B cell (primary cell): ENCODE results near the gene BEND2. TPM values are rescaled to one million over a fixed set of nuclear protein-coding genes. Genes with fewer than 3 reads are reported as not detected.

Experiments used
- ATAC-seq: fragments of 200-7000 bp; cut with Tn5 transposase; one replicate; pipeline ENCODE4 v1.10.0; 2021; ENCODE audit warnings: low read depth, mild to moderate bottlenecking, moderate number of reproducible peaks, moderate library complexity
- CTCF ChIA-PET: fragments of 350-600 bp; sonication (Branson Sonifier 250); formaldehyde crosslinking; loops from one replicate; lab custom pipeline; 2021; ENCODE audit warnings: antibody characterized with exemption, inconsistent platforms; lab: Charles Lee
- POLR2A ChIA-PET: fragments of 350-600 bp; sonication (Branson Sonifier 250); formaldehyde crosslinking; loops from one replicate; lab custom pipeline; 2021; ENCODE audit warnings: antibody characterized with exemption; lab: Charles Lee
- DNase-seq: peaks from one replicate; pipeline ENCODE4 v3.0.0; 2013
- H2AFZ ChIP-seq: 2 replicates; pipeline ENCODE4 v1.6.1; 2012; ENCODE audit warnings: mild to moderate bottlenecking, low read depth, low read length; ENCODE audit not compliant: insufficient read depth, poor library complexity, severe bottlenecking
- H3K27ac ChIP-seq, 2 donors: 1 replicate in 1 of 2; 2 replicates in 1 of 2; pipeline ENCODE4 v1.5.1; 2012 to 2013; ENCODE audit warnings: low read length in 2 of 2, mild to moderate bottlenecking in 2 of 2, moderate library complexity in 1 of 2
- H3K27me3 ChIP-seq, 4 experiments: fragments of 200-600 bp in 1 of 4; sonication (generic) in 1 of 4; replicated peaks in 1 of 4; 1 replicate in 2 of 4; 2 replicates in 2 of 4; pipeline versions ENCODE4 v1.6.1 to v1.7.0; 2013 to 2016; ENCODE audit warnings: low read length in 3 of 4, mild to moderate bottlenecking in 2 of 4, mixed read lengths in 1 of 4, moderate library complexity in 1 of 4; ENCODE audit not compliant: insufficient read depth in 4 of 4, control insufficient read depth in 3 of 4; ENCODE audit errors: control extremely low read depth in 1 of 4
- H3K36me3 ChIP-seq, 2 experiments: replicated peaks in 1 of 2; 1 replicate in 1 of 2; 2 replicates in 1 of 2; pipeline versions ENCODE4 v1.6.1 to v1.7.1; 2013; ENCODE audit warnings: low read length in 1 of 2; ENCODE audit not compliant: insufficient read depth in 2 of 2, control insufficient read depth in 1 of 2; ENCODE audit errors: control extremely low read depth in 1 of 2, extremely low read depth in 1 of 2
- H3K4me1 ChIP-seq, 2 donors: fragments of 200-600 bp in 1 of 2; sonication (generic) in 1 of 2; 1 replicate in 1 of 2; 2 replicates in 1 of 2; pipeline versions ENCODE4 v1.5.1 to v1.6.1; 2013 to 2017; ENCODE audit warnings: low read length in 2 of 2; ENCODE audit not compliant: control insufficient read depth in 2 of 2, insufficient read depth in 2 of 2
- H3K4me2 ChIP-seq: replicated peaks from 2 replicates; pipeline ENCODE3; 2012; ENCODE audit warnings: mild to moderate bottlenecking, low read depth, low read length; ENCODE audit not compliant: poor library complexity, severe bottlenecking
- H3K4me3 ChIP-seq, 5 experiments: fragments of 200-600 bp in 1 of 5; sonication (generic) in 1 of 5; 1 replicate in 3 of 5; 2 replicates in 2 of 5; pipeline versions ENCODE4 v1.5.1 to v1.7.0; 2011 to 2016; ENCODE audit warnings: low read length in 4 of 5, mild to moderate bottlenecking in 4 of 5, low read depth in 2 of 5, control low read depth in 1 of 5, moderate library complexity in 1 of 5; ENCODE audit not compliant: insufficient read depth in 1 of 5; ENCODE audit errors: control extremely low read depth in 1 of 5, extremely low read depth in 1 of 5
- H3K79me2 ChIP-seq: fragments of 200-600 bp; sonication (generic); one replicate; pipeline ENCODE4 v1.6.0; 2016; ENCODE audit warnings: low read length; ENCODE audit not compliant: control insufficient read depth, insufficient read depth
- H3K9ac ChIP-seq: fragments of 200-600 bp; sonication (generic); 2 replicates; pipeline ENCODE4 v1.6.1; 2017; ENCODE audit warnings: mild to moderate bottlenecking, low read length, moderate library complexity
- H3K9me3 ChIP-seq, 3 donors: one replicate each; pipeline versions ENCODE4 v1.6.1 to v1.7.1; 2013; ENCODE audit warnings: low read length in 2 of 3; ENCODE audit not compliant: control insufficient read depth in 2 of 3, insufficient read depth in 1 of 3; ENCODE audit errors: control extremely low read depth in 1 of 3
- H4K20me1 ChIP-seq: 2 replicates; pipeline ENCODE4 v1.6.0; 2012; ENCODE audit warnings: mild to moderate bottlenecking, low read length; ENCODE audit not compliant: insufficient read depth, control insufficient read depth, poor library complexity, severe bottlenecking
- H3K27ac Mint-ChIP-seq: one replicate; pipeline ENCODE4 v1.8.0; 2021; ENCODE audit warnings: mixed read lengths
- H3K27me3 Mint-ChIP-seq: one replicate; pipeline ENCODE4 v1.8.0; 2021; ENCODE audit warnings: mixed read lengths
- H3K4me1 Mint-ChIP-seq: one replicate; pipeline ENCODE4 v1.8.0; 2021; ENCODE audit warnings: mixed read lengths
- H3K4me3 Mint-ChIP-seq: one replicate; pipeline ENCODE4 v1.8.0; 2021; ENCODE audit warnings: mixed read lengths
- H3K9me3 Mint-ChIP-seq: one replicate; pipeline ENCODE4 v1.8.0; 2022; ENCODE audit warnings: mixed read lengths; ENCODE audit not compliant: insufficient read depth
- CTCF ChIP-seq: fragments of 200-600 bp; IDR thresholded peaks from one replicate; pipeline ENCODE4 v1.8.0; 2022; ENCODE audit warnings: antibody characterized with exemption, mild to moderate bottlenecking
- EZH2 ChIP-seq: IDR thresholded peaks from 2 replicates; pipeline ENCODE4 v1.6.1; 2012; ENCODE audit warnings: borderline replicate concordance, low read depth, mild to moderate bottlenecking, moderate library complexity, low read length; ENCODE audit not compliant: insufficient read depth, poor library complexity, severe bottlenecking
- WGBS: methylation state at CpG from one replicate; pipeline ENCODE4 v1.1.5; 2013; ENCODE audit warnings: missing lambda C conversion rate; ENCODE audit not compliant: insufficient coverage; 5-methylcytosine and 5-hydroxymethylcytosine counted together
- intact Hi-C: fragments of 100-400 bp; cut with micrococcal nuclease; formaldehyde crosslinking; loops from one replicate; pipeline ENCODE4 v1.10.0; 2022
- polyA plus RNA-seq: library from polyadenylated mRNA; depleted of rRNA; stranded (reverse); fragments of >200 nt; gene quantifications from 2 replicates; pipeline ENCODE4 v1.2.3, GENCODE V29; 2012
- total RNA-seq, 2 donors: library from RNA; stranded (reverse); fragments of 120-200 nt in 1 of 2; gene quantifications; 1 replicate in 1 of 2; 2 replicates in 1 of 2; pipeline versions ENCODE4 v1.2.3 to v1.2.4, GENCODE V29; 2013 to 2022

BEND2 gene
- total and polyA plus RNA-seq, 2 donors (not counting 1 experiment from before 2014, with no cell fraction given) = not detected

- peaks cover 4% of the 10 kb centered on the region for H3K27me3 Mint-ChIP-seq
- H2AFZ ChIP-seq = no peak overlapping the region
- H3K27me3 ChIP-seq = no peaks in the 10 kb centered on the region
- no peak overlapping the region for H3K4me3 ChIP-seq
- no peaks in the 10 kb centered on the region for H4K20me1 ChIP-seq
- no peak overlapping the region for H3K4me2 ChIP-seq
- H3K27ac ChIP-seq = no peak overlapping the region
- POLR2A ChIA-PET = no interaction called here
- no peaks in the 10 kb centered on the region for H3K36me3 ChIP-seq
- H3K79me2 ChIP-seq = no peaks in the 10 kb centered on the region
- H3K27ac Mint-ChIP-seq = no peak overlapping the region
- WGBS = 100% methylated on average over 2 of the region's 5 CpGs
- no peak overlapping the region for H3K9ac ChIP-seq
- no peak overlapping the region for H3K4me3 Mint-ChIP-seq
- DNase-seq = no peak
- H3K9me3 ChIP-seq = no peaks in the 10 kb centered on the region
- intact Hi-C loops = no loop called here
- no peaks in the 10 kb centered on the region for H3K9me3 Mint-ChIP-seq
- ATAC-seq = no peak
- TF ChIP-seq EZH2 = no peak
- no peak for TF ChIP-seq CTCF
- H3K4me1 ChIP-seq = no peaks in the 10 kb centered on the region
- no peaks in the 10 kb centered on the region for H3K4me1 Mint-ChIP-seq
- CTCF ChIA-PET = no interaction called here
Observed at GRCh38 chrX:18203631-18204030, 17.1 kb downstream of the BEND2 start.

GRCh38 chrX:18194688-18195087 lies 26.0 kb downstream of the BEND2 start:
- Histone ChIP-seq H2AFZ (no peak overlapping the region), H3K9ac (no peak overlapping the region), H4K20me1 (no peaks in the 10 kb centered on the region), H3K27me3 (no peaks in the 10 kb centered on the region), H3K4me1 (no peaks in the 10 kb centered on the region), H3K4me2 (no peak overlapping the region), H3K36me3 (no peaks in the 10 kb centered on the region), H3K27ac (no peak overlapping the region), H3K9me3 (no peaks in the 10 kb centered on the region), H3K79me2 (no peaks in the 10 kb centered on the region), H3K4me3 (no peak overlapping the region)
- ATAC-seq = no peak
- no peak for TF ChIP-seq EZH2
- TF ChIP-seq CTCF = no peak
- no peaks in the 10 kb centered on the region for H3K9me3 Mint-ChIP-seq
- DNase-seq = no peak
- no peak overlapping the region for H3K4me3 Mint-ChIP-seq
- no peaks in the 10 kb centered on the region for H3K27me3 Mint-ChIP-seq
- intact Hi-C loops = no loop called here
- ChIA-PET POLR2A (no interaction called here), CTCF (no interaction called here)
- WGBS = no CpG with 5 or more reads among the region's 1 CpG
- no peak overlapping the region for H3K27ac Mint-ChIP-seq
- H3K4me1 Mint-ChIP-seq = no peaks in the 10 kb centered on the region
